DOHH2 (cell line): Measurements from ENCODE around the gene USP2.

ENCODE experiments used
- H3F3A ChIP-seq: fragments of 200-600 bp; sonication (generic), shearing (Covaris generic); 2 replicates; pipeline ENCODE4 v1.6.0; 2016; ENCODE audit warnings: antibody characterized with exemption, mild to moderate bottlenecking; ENCODE audit not compliant: control insufficient read depth, insufficient read depth
- H3K27ac ChIP-seq: fragments of 200-600 bp; sonication (generic); 2 replicates; pipeline ENCODE4 v1.5.1; 2014; ENCODE audit warnings: low read depth, mild to moderate bottlenecking, low read length, moderate library complexity
- H3K27me3 ChIP-seq: fragments of 200-600 bp; sonication (generic); 2 replicates; pipeline ENCODE4 v1.6.1; 2014; ENCODE audit warnings: mild to moderate bottlenecking, low read length, mixed read lengths; ENCODE audit not compliant: control insufficient read depth
- H3K36me3 ChIP-seq: fragments of 200-600 bp; sonication (generic); 2 replicates; pipeline ENCODE4 v1.6.1; 2014; ENCODE audit warnings: mild to moderate bottlenecking, low read length, moderate library complexity, mixed read lengths; ENCODE audit not compliant: control insufficient read depth
- H3K4me1 ChIP-seq: fragments of 200-600 bp; sonication (generic); 2 replicates; pipeline ENCODE4 v1.6.1; 2014; ENCODE audit warnings: mild to moderate bottlenecking, low read length, mixed read lengths; ENCODE audit not compliant: control insufficient read depth
- H3K4me2 ChIP-seq: fragments of 200-600 bp; sonication (generic); 2 replicates; pipeline ENCODE4 v1.6.0; 2014; ENCODE audit warnings: mild to moderate bottlenecking, low read length, moderate library complexity
- H3K4me3 ChIP-seq: fragments of 200-600 bp; sonication (generic); 2 replicates; pipeline ENCODE4 v1.5.1; 2014; ENCODE audit warnings: mild to moderate bottlenecking, low read length, mixed read lengths
- H3K79me2 ChIP-seq: fragments of 200-600 bp; sonication (generic); 2 replicates; pipeline ENCODE4 v1.6.1; 2014; ENCODE audit warnings: mild to moderate bottlenecking, low read length, mixed read lengths; ENCODE audit not compliant: control insufficient read depth
- H3K9me2 ChIP-seq: fragments of 200-600 bp; sonication (generic); replicated peaks from 2 replicates; pipeline ENCODE4 v1.6.1; 2014; ENCODE audit warnings: mild to moderate bottlenecking, low read length, mixed read lengths; ENCODE audit not compliant: control insufficient read depth
- H3K9me3 ChIP-seq: fragments of 200-600 bp; sonication (generic); 2 replicates; pipeline ENCODE4 v1.6.1; 2014; ENCODE audit warnings: antibody characterized with exemption, low read length, mixed read lengths; ENCODE audit not compliant: control insufficient read depth, insufficient read depth
- H4K20me1 ChIP-seq: fragments of 200-600 bp; sonication (generic); 2 replicates; pipeline ENCODE4 v1.6.0; 2014; ENCODE audit warnings: low read depth, mild to moderate bottlenecking, antibody characterized with exemption, low read length, moderate library complexity; ENCODE audit not compliant: control insufficient read depth, insufficient read depth
- CTCF ChIP-seq: fragments of 200-600 bp; sonication (generic); IDR thresholded peaks from one replicate; pipeline ENCODE4 v1.5.1; 2014; ENCODE audit warnings: antibody characterized with exemption, mild to moderate bottlenecking, low read depth, low read length; ENCODE audit not compliant: poor library complexity, severe bottlenecking
- EZH2phosphoT487 ChIP-seq: fragments of 200-600 bp; sonication (generic); IDR thresholded peaks from 2 replicates; pipeline ENCODE4 v1.6.1; 2017; ENCODE audit warnings: borderline replicate concordance, mild to moderate bottlenecking, antibody characterized with exemption, low read length, moderate library complexity, mixed read lengths

Gene USP2

GRCh38 chr11:119381181-119381988, at the start of gene USP2:
Gene USP2, minus strand, starts transcription at chr11:119381690. Its CDS starts 8,210 bp downstream, at chr11:119373480.
- Histone ChIP-seq H4K20me1 (no peaks in the 10 kb centered on the region), H3K9me2 (no peaks in the 10 kb centered on the region), H3K4me2 (peak within 1 kb of the TSS; percentile 95), H3K79me2 (no peaks in the 10 kb centered on the region), H3K9me3 (no peaks in the 10 kb centered on the region), H3K27ac (no peak within 1 kb of the TSS), H3K4me1 (peaks cover 44% of the 10 kb centered on the region), H3K27me3 (peaks cover 6% of the 10 kb centered on the region; the same call in 1 of the 2 replicates), H3F3A (peaks cover 5% of the 10 kb centered on the region; the same call in 1 of the 2 replicates), H3K4me3 (peak within 1 kb of the TSS; percentile 84), H3K36me3 (no peaks in the 10 kb centered on the region)
- TF ChIP-seq CTCF (peak; percentile 95), EZH2phosphoT487 (no peak)

- Histone ChIP-seq H3K79me2 (no peaks in the 10 kb centered on the region), H3F3A (no peaks in the 10 kb centered on the region), H3K9me2 (no peaks in the 10 kb centered on the region), H3K27ac (no peak overlapping the region), H3K4me2 (no peak overlapping the region), H3K4me3 (no peak overlapping the region), H3K9me3 (no peaks in the 10 kb centered on the region), H3K4me1 (peaks cover 35% of the 10 kb centered on the region), H3K36me3 (no peaks in the 10 kb centered on the region), H3K27me3 (peaks cover 8% of the 10 kb centered on the region), H4K20me1 (no peaks in the 10 kb centered on the region)
- TF ChIP-seq EZH2phosphoT487: no peak
- no peak for TF ChIP-seq CTCF
These were observed 45.8 kb upstream of the USP2 start for GRCh38 chr11:119427279-119427678.

- H3F3A ChIP-seq: no peaks in the 10 kb centered on the region
- TF ChIP-seq CTCF (no peak), EZH2phosphoT487 (no peak)
- no peaks in the 10 kb centered on the region for H3K36me3 ChIP-seq
- no peak overlapping the region for H3K27ac ChIP-seq
- H4K20me1 ChIP-seq: no peaks in the 10 kb centered on the region
- H3K4me3 ChIP-seq: no peak overlapping the region
- H3K27me3 ChIP-seq: peaks cover 19% of the 10 kb centered on the region
- no peaks in the 10 kb centered on the region for H3K79me2 ChIP-seq
- no peaks in the 10 kb centered on the region for H3K9me3 ChIP-seq
- H3K9me2 ChIP-seq: no peaks in the 10 kb centered on the region
- peaks cover 35% of the 10 kb centered on the region for H3K4me1 ChIP-seq
- no peak overlapping the region for H3K4me2 ChIP-seq
These were observed 44.7 kb upstream of the USP2 start for GRCh38 chr11:119426142-119426541.
